Measurements from ENCODE around the gene CRIP2.

CRIP2 gene

DNA sequence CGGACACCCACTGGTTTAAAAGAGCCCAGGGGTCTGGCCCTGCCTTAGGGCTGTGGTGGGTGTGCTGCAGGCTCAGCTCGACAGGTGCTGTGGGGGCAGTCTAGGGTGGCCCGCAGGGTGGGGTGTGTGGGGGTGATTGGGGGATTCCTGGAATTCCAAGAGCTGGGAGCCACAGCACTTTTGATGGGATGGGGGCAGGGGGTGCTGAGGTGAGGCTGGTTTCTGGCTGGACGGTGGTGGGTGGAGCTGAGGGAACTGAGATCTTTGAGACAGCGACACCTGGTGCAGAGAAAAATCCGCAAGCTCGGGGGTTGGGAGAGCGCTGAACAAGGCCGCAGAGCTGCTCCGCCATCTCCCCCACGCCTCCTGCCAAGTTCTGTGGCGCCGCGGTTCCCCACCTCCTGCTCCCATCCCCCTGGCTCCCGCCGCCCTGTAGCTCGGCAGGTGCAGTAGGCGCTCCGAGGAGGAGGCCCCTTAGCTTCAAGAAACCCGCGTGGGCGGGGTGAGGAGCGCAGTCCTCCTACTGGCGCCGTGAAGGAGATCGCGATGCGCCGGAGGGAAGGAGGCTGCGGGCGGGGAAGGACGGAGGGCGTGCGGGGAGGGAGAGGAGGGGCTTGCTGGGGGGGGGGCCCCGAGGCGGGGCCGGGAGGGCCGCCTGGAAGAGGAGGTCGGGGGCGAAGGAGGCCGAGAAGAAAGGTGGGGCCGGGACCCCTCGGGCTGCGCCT, 15.1 kb downstream of the CRIP2 start:
- DNase-seq: peak; percentile 93

- no peak for DNase-seq
These were observed 15.6 kb downstream of the CRIP2 start for GRCh38 chr14:105490267-105490571.

DNA sequence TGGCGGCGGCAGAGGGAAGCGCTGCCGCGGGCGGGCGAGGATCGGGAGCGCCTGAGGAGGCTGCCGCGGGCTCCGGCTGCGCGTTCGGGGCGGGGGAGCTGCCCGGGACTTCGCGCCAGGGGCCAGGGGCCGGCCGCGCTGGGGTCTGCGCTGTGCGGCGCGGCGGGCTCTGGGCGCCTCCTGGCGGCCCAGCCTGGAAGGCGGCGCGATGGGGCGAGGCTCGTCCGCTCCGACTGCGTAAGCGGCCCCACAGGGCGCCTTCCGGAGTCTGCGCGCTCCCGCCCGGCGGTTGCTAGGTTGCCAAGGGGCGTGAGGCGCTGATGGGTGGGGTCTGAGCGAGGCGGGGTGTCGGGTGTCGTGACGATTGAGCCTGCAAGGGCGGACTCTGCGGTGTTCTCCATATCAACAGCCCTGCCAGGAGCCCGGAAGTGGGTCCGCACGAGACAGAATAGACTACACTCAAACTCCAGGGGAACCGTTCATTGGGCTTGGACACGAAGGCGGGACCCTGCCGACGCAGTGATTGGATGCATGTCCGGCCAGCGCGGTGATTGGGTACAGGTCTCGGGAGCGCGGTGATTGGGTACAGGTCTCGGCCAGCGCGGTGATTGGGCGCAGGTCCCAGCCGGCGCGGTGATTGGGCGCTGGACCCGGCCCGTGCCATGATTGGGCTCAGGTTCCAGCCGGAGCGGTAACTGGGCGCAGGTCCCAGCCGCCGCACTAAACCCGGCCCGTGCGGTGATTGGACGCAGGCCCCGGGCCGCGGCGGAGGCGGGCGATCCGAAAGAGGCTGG, 16.1 kb downstream of the CRIP2 start, which contains the start of gene TEDC1:
TEDC1 (plus strand) TSS at position 675 of the 794 bp plus-strand sequence. CDS start 130 bp downstream, outside the sequence.
- peak; percentile 100 for DNase-seq

- DNase-seq: peak; percentile 86
These were observed 16.8 kb downstream of the CRIP2 start for GRCh38 chr14:105491366-105491973.

DNA sequence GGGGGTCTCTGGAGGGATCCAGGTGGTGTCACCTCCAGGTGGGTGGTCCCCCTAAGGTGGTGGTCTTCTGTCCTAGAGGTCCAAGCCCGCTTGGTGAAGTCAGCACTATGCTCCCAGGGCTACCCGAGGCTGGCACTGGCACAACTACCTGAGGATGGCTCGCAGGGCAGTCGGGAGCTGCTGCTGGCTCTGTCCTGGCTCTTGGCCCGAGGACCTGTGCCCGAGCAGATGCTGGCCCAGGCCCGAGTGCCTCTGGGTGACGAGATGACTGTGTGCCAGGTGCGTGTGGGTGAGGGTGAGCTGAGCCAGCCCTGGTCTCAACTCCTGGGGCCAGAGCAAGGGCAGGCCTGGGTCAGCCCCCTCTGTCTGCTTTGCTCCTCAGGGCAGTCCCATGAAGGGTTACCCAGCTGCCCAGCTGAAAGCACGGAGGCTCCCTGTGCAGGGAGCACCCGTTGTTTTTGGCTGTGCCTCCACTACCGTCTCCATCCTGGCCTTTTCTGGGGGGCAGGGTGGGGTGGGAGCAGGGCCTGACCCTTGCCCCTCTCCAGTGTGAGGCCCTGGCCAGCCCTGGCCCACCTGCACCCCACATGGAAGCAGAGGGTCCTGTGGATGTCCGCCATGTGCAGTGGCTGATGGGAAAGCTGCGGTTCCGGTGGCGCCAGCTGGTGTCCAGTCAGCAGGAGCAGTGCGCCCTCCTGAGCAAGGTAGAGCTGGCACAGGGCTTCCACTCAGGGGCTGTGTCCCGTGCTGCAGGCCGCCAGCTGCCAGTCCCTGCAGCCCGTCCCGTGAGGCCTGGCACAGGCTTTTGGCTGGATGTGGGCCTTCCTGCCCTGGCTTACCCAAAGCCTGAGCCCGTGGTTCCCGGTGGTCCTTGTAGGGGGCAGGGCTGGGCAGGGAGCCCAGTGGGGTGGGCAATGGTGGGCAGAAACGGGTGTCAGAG, 17.7 kb downstream of the CRIP2 start:
- DNase-seq: no peak

DNA sequence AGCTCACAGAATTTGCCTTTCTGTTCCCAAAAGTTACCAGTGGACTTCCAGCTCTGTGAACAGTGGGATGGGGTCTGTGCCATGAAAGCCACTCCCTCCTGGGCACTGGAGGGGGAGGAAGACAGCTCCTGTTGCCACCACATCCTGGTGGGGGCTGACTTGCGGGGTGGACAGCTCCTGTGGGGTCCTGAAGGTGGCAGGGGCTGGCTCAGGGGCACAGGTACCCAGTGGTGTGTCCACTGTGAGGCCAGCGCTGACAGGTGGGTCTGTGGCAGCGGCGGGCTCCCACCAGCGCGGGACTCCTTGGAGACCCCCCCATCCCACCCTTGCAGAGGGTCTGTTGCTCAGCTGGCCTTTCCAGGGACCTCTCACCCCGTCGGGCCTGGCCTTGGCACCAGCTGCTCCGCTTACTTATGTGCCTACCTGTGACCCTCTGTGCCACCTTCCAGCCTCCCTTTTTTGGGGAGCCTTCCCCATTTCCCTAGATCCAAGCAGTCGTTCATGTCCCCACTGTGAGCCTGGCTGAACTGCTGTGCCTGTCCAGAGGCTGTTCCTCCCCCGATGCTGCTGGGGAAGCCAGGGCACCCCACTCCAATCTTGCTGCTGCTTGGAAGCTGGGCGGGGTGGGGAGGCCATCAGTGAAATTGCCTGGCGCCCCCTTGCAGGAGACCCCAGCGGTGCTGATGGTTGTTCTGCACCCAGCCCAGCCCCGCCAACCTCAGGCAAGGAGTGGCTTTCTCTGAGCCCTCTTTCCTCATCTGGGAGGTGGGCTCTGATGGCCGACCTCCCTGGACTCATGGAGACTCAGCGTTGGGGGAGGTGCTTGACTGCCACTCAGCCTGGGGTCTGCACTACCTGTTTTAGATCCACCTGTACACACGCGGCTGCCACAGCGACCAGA, 18.6 kb downstream of the CRIP2 start:
- no peak for DNase-seq

DNA sequence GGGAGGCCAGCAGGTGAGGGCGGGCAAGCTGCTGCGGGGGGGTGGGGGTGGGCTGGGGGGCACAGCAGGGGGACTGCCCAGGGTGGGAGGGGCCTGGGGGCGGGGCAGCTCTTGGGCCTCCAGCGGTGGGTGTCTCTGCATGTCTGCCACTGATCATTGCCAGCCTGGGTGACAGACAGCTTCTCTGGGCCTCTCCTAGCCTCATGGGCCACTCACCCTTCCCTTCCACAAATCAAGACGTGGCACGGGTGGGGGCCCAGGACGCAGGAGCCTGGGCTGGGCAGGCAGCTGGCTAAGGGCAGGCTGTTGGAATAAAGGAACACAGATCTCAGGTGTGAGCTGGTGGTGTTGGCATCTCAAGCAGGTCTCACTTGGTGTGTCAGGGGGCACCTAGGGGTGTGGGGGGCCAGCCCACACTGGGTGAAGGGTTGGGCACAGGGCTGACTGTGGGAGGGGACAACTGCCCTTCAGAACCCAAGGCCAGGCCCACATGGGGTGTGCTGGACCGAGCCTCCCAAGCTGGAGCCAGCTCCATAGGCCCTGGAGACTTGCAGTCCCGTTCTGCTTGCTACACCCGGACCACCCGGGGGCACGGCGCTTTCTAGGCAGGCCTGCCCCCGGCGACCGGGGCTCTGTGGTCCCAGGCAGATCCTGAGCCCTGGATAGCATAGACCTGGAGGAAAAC, 19.4 kb downstream of the CRIP2 start:
- no peak for DNase-seq

GRCh38 chr14:105494606-105494929, 19.9 kb downstream of the CRIP2 start:
- DNase-seq: no peak

GRCh38 chr14:105495101-105495989, 20.7 kb downstream of the CRIP2 start:
- no peak for DNase-seq

DNA sequence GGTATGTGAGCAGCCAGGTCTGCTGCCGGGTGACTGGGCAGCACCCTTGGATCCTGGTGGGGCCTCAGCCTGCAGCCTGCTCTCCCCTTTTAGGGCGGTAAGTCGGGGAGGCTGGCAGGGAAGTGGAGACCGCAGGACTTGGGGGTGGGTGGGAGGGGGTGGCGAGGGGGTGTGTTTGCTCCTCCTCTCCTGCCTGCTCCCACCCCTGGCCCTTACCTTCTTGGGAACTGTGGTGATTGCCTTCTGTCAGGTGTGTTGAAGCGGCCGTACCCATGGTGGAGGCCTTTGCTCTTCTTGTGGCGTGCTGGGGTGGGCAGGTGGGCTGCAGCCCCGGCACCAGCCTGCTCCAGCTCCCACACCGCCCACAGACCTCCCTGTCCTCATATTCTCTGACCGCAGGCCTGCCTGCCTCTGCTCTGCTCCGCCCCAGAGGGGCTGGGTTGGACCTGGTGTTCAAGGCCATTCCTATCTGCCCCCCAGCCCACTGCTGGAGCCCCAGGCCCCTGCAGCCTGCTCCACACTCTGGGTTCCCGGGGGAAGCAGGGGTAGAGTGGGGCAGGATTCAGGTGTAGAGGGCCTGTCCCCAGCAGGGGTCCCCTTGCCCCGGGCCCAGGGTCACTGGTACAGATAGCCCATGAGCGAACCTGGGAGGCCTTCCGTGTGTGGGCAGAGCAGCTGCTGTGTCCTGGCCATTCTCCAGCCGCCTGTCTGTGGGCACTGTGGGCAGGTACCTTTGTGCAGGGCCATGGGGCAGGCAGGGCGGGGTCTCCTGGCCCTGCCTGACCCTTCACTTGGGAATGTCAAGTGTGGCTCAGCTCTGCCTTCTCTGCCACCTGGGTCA, 21.6 kb downstream of the CRIP2 start:
- DNase-seq: no peak

DNA sequence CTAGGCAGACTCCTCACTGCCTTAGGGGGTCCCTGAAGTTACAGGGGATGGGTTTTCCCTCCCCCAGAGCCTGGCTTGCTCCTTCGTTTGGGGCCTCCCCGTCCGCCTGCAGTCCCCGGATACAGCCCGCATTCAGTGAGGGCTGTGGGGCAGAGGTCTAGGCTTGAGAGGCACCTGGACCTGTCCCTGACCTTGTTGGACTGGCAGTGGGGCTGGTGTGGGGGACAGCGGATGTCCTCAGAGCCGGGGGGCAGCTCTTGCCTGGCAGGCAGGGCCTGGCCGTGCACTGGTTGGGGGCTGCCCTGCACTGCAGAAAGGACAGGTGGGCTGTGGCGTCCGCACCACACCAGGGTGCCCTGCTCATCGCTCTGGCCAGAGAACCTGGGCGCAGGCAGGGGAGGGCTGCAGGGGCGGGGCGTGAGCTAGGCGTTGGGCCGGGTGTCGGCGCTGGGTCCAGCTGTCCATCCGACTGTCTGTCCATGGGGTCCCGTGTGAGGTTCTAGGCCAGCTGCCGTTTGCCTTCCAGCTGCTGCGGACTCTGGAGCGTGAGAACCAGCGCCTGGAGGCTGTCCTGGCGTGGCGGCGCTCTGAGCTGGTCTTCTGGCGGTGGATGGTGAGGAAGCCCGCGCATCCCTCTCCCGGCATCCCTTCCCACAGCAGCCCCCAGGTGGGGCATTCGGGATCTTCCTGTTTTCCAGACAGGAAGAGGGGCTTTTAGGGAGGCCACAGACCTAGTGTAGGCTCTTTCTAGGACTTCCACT, 22.4 kb downstream of the CRIP2 start:
- DNase-seq: peak; percentile 49

GRCh38 chr14:105497671-105498429, 23.2 kb downstream of the CRIP2 start:
- no peak for DNase-seq

- peak; percentile 58 for DNase-seq
These were observed 24.0 kb downstream of the CRIP2 start for GRCh38 chr14:105498430-105499255.

DNA sequence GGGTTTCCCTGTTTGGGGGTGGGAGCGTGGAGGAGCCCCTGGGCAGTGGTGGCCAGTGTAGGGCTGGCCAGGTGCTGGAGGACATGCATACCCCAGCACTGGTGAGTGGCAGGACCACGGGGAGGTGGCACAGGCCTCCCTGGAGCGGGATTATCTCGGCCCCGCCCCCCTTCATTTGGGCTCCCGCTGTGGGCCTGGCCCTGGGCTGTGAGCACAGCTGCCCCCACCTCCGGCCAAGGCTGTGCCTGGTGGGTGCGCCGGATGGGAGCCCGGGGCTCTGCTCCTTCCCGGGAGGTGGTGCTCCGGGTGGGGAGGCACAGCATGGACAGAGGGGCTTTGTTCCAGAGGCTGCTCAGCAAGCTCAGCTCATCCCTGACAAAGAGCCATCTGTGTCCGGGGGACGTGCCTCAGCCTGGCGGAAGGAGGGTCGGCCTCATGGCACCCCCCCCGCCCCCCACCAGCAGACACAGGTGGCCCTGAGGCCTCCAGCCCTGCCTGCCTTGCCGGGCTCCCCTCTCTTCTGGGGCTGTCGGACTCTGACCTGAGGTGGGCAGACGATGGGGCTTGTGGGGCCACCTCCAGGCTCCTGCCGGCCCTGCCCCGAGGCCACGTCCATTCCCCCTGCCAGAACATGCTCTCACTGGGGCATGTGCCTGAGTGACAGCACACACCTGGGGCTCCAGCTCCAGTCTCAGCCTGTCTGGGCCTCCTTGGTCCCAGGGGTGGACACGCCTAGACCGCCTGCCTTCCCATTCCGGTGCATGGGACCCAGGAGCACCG, 24.8 kb downstream of the CRIP2 start:
- DNase-seq: peak; percentile 75

DNA sequence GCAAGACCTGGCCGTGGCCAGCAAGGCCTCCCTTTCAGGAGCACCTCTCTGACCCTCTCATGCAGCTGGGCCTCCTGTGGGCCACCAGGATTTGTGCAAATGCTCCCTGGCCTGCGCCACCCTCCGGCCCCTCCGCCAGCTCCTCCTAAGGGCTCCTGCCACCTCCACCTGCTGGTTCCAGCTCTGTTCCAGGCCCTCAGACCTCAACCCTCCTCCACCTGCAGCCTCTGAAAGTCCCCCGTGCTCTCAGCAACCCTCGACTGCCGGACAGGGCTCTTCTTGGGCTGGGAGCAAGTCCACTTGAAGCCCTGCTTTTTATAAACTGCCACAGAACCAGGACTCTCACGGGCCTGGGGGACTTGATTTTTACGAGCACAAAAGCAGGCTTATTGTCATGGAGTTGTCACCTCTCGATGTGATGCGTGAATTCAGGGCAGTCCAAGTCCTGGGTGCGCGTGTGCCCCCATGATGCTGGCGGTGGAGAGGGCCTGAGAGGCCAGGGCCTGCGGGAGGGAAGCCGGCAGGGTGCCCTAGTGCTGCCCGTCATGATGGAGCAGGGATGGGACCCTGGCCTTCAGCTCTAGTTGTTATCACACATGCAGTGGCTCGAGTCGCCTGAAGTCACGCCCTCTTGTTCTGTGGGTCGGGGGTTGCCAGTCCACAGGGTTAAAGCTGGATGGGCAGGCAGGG, 25.6 kb downstream of the CRIP2 start:
- DNase-seq: peak; percentile 50

Data from islet precursor cell (in vitro differentiated cells).